Stomach (tissue), 9 donors: ENCODE measurements around the gene ZNF428. TPM values are rescaled to one million over a fixed set of nuclear protein-coding genes. Genes with fewer than 3 reads are reported as not detected.

Experiments
- DNase-seq, 2 donors: peaks; one replicate each; pipeline versions ENCODE4 v3.0.0 to v3.0.0-alpha.2; 2013 to 2019
- H3K27ac ChIP-seq, 5 donors: fragments of 200-600 bp in 4 of 5; sonication (generic) in 4 of 5; one replicate each; pipeline ENCODE4 v1.5.1; 2013 to 2019; ENCODE audit warnings: mild to moderate bottlenecking in 1 of 5, moderate library complexity in 1 of 5
- H3K27me3 ChIP-seq, 3 donors: fragments of 200-600 bp; sonication (generic); one replicate each; pipeline ENCODE4 v1.5.1; 2017 to 2019; ENCODE audit warnings: mixed run types in 1 of 3
- H3K36me3 ChIP-seq, 4 donors: fragments of 200-600 bp; sonication (generic); 1 replicate in 3 of 4; 2 replicates in 1 of 4; pipeline ENCODE4 v1.5.1; 2016 to 2019
- H3K4me1 ChIP-seq, 4 donors: fragments of 200-600 bp; sonication (generic); one replicate each; pipeline ENCODE4 v1.5.1; 2016 to 2019
- H3K4me3 ChIP-seq, 4 donors: fragments of 200-600 bp; sonication (generic) in 3 of 4; one replicate each; pipeline ENCODE4 v1.5.1; 2016 to 2019; ENCODE audit warnings: mild to moderate bottlenecking in 1 of 4
- H3K9me3 ChIP-seq, 4 donors: fragments of 200-600 bp; sonication (generic); one replicate each; pipeline ENCODE4 v1.5.1; 2016 to 2019
- CTCF ChIP-seq, 7 experiments: fragments of 450-650 bp in 4 of 7; fragments of 200-600 bp in 3 of 7; sonication (generic) in 3 of 7; IDR thresholded peaks; one replicate each; pipeline ENCODE4 v1.5.1; 2016 to 2019; ENCODE audit warnings: antibody characterized with exemption in 7 of 7, control low read depth in 2 of 7, mild to moderate bottlenecking in 1 of 7
- EP300 ChIP-seq: sonication (generic); formaldehyde crosslinking; IDR thresholded peaks from one replicate; pipeline ENCODE4 v1.6.1; 2017; ENCODE audit warnings: antibody characterized with exemption
- POLR2A ChIP-seq, 4 donors: fragments of 450-650 bp; IDR thresholded peaks; one replicate each; pipeline ENCODE4 v1.6.1; 2016; ENCODE audit warnings: antibody characterized with exemption in 4 of 4, control low read depth in 2 of 4, mild to moderate bottlenecking in 1 of 4, moderate library complexity in 1 of 4
- POLR2AphosphoS5 ChIP-seq, 3 donors: sonication (generic); formaldehyde crosslinking; IDR thresholded peaks; one replicate each; pipeline ENCODE4 v1.6.1; 2016; ENCODE audit warnings: antibody characterized with exemption in 3 of 3
- WGBS, 5 donors: extraction: QIAGEN DNeasy Blood & Tissue Kit in 3 of 5; methylation state at CpG; one replicate each; pipeline versions ENCODE4 v1.1.5 to v1.1.7; 2013 to 2018; 5-methylcytosine and 5-hydroxymethylcytosine counted together
- intact Hi-C: fragments of 100-400 bp; cut with DNase I; formaldehyde crosslinking; loops from one replicate; pipeline ENCODE4 v1.15.1; 2023; ENCODE audit warnings: low total_unique reads
- polyA plus RNA-seq, 3 donors: library from polyadenylated mRNA; stranded (reverse); fragments of 200-250 nt; gene quantifications; one replicate each; pipeline ENCODE4 v1.2.3, GENCODE V29; 2013
- total RNA-seq, 5 donors: library from RNA; depleted of rRNA; stranded (reverse); fragments of >200 nt; gene quantifications; one replicate each; pipeline versions ENCODE4 v1.1.0 to v1.2.3, GENCODE V29; 2014 to 2016
- donor health status: healthy with polysubstance abuse.
- donor health status: Bipolar disorder and iron deficiency.
- donor health status: healthy.

The ZNF428 gene
- total and polyA plus RNA-seq, 8 donors, result 7.8 to 72.7 (median 25.5) TPM

- 54 to 80% (median 61%) methylated on average over 4 of the region's 4 CpGs for WGBS, 5 donors
- intact Hi-C loops, result no loop called here
- peaks cover 13 to 56% (median 50%) of the 10 kb centered on the region in 4 donors for H3K36me3 ChIP-seq
Measured at GRCh38 chr19:43599635-43600295, 19.7 kb downstream of the ZNF428 start.

GRCh38 chr19:43598445-43599240, 20.8 kb downstream of the ZNF428 start:
- 93 to 95% (median 93%) methylated on average over 17 to 19 of the region's 19 CpGs for WGBS, 5 donors

More at GRCh38 chr19:43599635-43600295, 19.7 kb downstream of the ZNF428 start:
- Histone ChIP-seq H3K27me3 (no peaks in the 10 kb centered on the region), H3K4me3 (no peak overlapping the region), H3K9me3 (no peaks in the 10 kb centered on the region), H3K4me1 (peaks cover 19 to 37% (median 32%) of the 10 kb centered on the region in 4 donors), H3K27ac (no peak overlapping the region)
- no peak for TF ChIP-seq EP300
- TF ChIP-seq POLR2AphosphoS5 (IDR thresholded peaks at IDR 0.05), result no peak
- TF ChIP-seq CTCF (IDR thresholded peaks at IDR 0.05), result no peak
- TF ChIP-seq POLR2A (IDR thresholded peaks at IDR 0.05), result no peak
- DNase-seq, result no peak

GRCh38 chr19:43597876-43598275, 21.6 kb downstream of the ZNF428 start:
- Histone ChIP-seq H3K27ac (peak overlapping the region in 2 of 5 donors; percentile 96), H3K4me1 (peaks cover 34 to 56% (median 50%) of the 10 kb centered on the region in 4 donors), H3K4me3 (peak overlapping the region in 2 of 4 donors; percentile 69 to 74), H3K36me3 (peaks cover 25 to 61% (median 57%) of the 10 kb centered on the region in 4 donors), H3K27me3 (no peaks in the 10 kb centered on the region), H3K9me3 (no peaks in the 10 kb centered on the region)
- WGBS, 5 donors, result 34 to 49% (median 43%) methylated on average over 5 of the region's 5 CpGs
- no peak for TF ChIP-seq EP300
- no peak for TF ChIP-seq POLR2A (IDR thresholded peaks at IDR 0.05)
- TF ChIP-seq CTCF (IDR thresholded peaks at IDR 0.05), result no peak
- no peak for TF ChIP-seq POLR2AphosphoS5 (IDR thresholded peaks at IDR 0.05)
- no peak for DNase-seq
- intact Hi-C loops, result no loop called here

More at GRCh38 chr19:43598445-43599240, 20.8 kb downstream of the ZNF428 start:
- H3K4me1 ChIP-seq, result peaks cover 30 to 48% (median 43%) of the 10 kb centered on the region in 4 donors
- H3K4me3 ChIP-seq, result no peak overlapping the region
- H3K36me3 ChIP-seq, result peaks cover 17 to 56% (median 54%) of the 10 kb centered on the region in 4 donors
- no peaks in the 10 kb centered on the region for H3K9me3 ChIP-seq
- H3K27ac ChIP-seq, result no peak overlapping the region
- no peak for TF ChIP-seq POLR2AphosphoS5 (IDR thresholded peaks at IDR 0.05)
- TF ChIP-seq POLR2A (IDR thresholded peaks at IDR 0.05), result no peak
- no peak for TF ChIP-seq CTCF (IDR thresholded peaks at IDR 0.05)
- no peak for TF ChIP-seq EP300
- H3K27me3 ChIP-seq, result no peaks in the 10 kb centered on the region
- no peak for DNase-seq
- intact Hi-C loops, result no loop called here

- Histone ChIP-seq H3K27me3 (no peaks in the 10 kb centered on the region), H3K4me1 (peaks cover 34 to 63% (median 54%) of the 10 kb centered on the region in 4 donors), H3K36me3 (peaks cover 33 to 61% (median 57%) of the 10 kb centered on the region in 4 donors), H3K9me3 (no peaks in the 10 kb centered on the region), H3K27ac (peak overlapping the region; percentile 90 to 96 (median 96)), H3K4me3 (peak overlapping the region; percentile 62 to 74 (median 67))
- TF ChIP-seq POLR2A (IDR thresholded peaks at IDR 0.05) (no peak), POLR2AphosphoS5 (IDR thresholded peaks at IDR 0.05) (no peak), EP300 (no peak), CTCF (IDR thresholded peaks at IDR 0.05) (no peak)
- peak in 1 of 2 donors; percentile 30 for DNase-seq
- WGBS, 5 donors, result 15 to 30% (median 19%) methylated on average over 7 of the region's 7 CpGs
- intact Hi-C loops, result no loop called here
Measured at GRCh38 chr19:43596842-43597461, 22.5 kb downstream of the ZNF428 start.
